ENCODE measurements around the gene REG1A.

Gene REG1A

GRCh38 chr2:79120194-79120713, at the start of gene REG1A:
Gene REG1A, plus strand, starts transcription at chr2:79120488. Its CDS starts 374 bp downstream, at chr2:79120862.
- TF ChIP-seq CTCF (conservative IDR thresholded peaks at IDR 0.05): no peak
- TF ChIP-seq ZFX (IDR thresholded peaks at IDR 0.05): no peak
- no peak within 1 kb of the TSS for H3K27ac ChIP-seq

GRCh38 chr2:79071078-79071477, 49.2 kb upstream of the REG1A start:
- TF ChIP-seq CTCF (conservative IDR thresholded peaks at IDR 0.05) (no peak), ZFX (IDR thresholded peaks at IDR 0.05) (no peak)

GRCh38 chr2:79082987-79083386, 37.3 kb upstream of the REG1A start:
- no peak overlapping the region for H3K27ac ChIP-seq
- no peak for TF ChIP-seq ZFX (IDR thresholded peaks at IDR 0.05)
- TF ChIP-seq CTCF (conservative IDR thresholded peaks at IDR 0.05): no peak

More at GRCh38 chr2:79071078-79071477, 49.2 kb upstream of the REG1A start:
- H3K27ac ChIP-seq: no peak overlapping the region

GRCh38 chr2:79083597-79084251, 36.6 kb upstream of the REG1A start:
- no peak for TF ChIP-seq CTCF (conservative IDR thresholded peaks at IDR 0.05)
- no peak for TF ChIP-seq ZFX (IDR thresholded peaks at IDR 0.05)
- H3K27ac ChIP-seq: no peak overlapping the region

GRCh38 chr2:79084495-79085135, 35.7 kb upstream of the REG1A start:
- TF ChIP-seq ZFX (IDR thresholded peaks at IDR 0.05) (no peak), CTCF (conservative IDR thresholded peaks at IDR 0.05) (no peak)
- H3K27ac ChIP-seq: no peak overlapping the region

GRCh38 chr2:79085382-79085781, 34.9 kb upstream of the REG1A start:
- H3K27ac ChIP-seq: no peak overlapping the region
- TF ChIP-seq CTCF (conservative IDR thresholded peaks at IDR 0.05): no peak
- TF ChIP-seq ZFX (IDR thresholded peaks at IDR 0.05): no peak

- no peak for TF ChIP-seq ZFX (IDR thresholded peaks at IDR 0.05)
- no peak for TF ChIP-seq CTCF (conservative IDR thresholded peaks at IDR 0.05)
- no peak overlapping the region for H3K27ac ChIP-seq
Measured at GRCh38 chr2:79086255-79086654, 34.0 kb upstream of the REG1A start.
